Trophoblast cell (in vitro differentiated cells and primary cell): Measurements from ENCODE around the gene UBAC2.

Experiments
- DNase-seq, 2 donors: peaks; one replicate each; pipeline ENCODE4 v3.0.0-alpha.2; 2016
- H2AFZ ChIP-seq: 2 replicates; pipeline ENCODE4 v1.6.1; 2013; ENCODE audit warnings: low read length, moderate library complexity, mild to moderate bottlenecking; ENCODE audit not compliant: insufficient read depth, poor library complexity
- H2AK5ac ChIP-seq: 2 replicates; pipeline ENCODE4 v1.6.1; 2013; ENCODE audit warnings: mild to moderate bottlenecking, low read length
- H2BK120ac ChIP-seq: 2 replicates; pipeline ENCODE4 v1.6.1; 2013; ENCODE audit warnings: low read length, mild to moderate bottlenecking, moderate library complexity; ENCODE audit not compliant: insufficient read depth, poor library complexity
- H2BK12ac ChIP-seq: 2 replicates; pipeline ENCODE4 v1.6.1; 2013; ENCODE audit warnings: mild to moderate bottlenecking, low read length, moderate library complexity
- H2BK5ac ChIP-seq: 2 replicates; pipeline ENCODE4 v1.6.1; 2013; ENCODE audit warnings: low read length, low read depth, moderate library complexity, mild to moderate bottlenecking; ENCODE audit not compliant: poor library complexity
- H3K14ac ChIP-seq: 2 replicates; pipeline ENCODE4 v1.6.1; 2013; ENCODE audit warnings: mild to moderate bottlenecking, low read length
- H3K18ac ChIP-seq: 2 replicates; pipeline ENCODE4 v1.6.1; 2013; ENCODE audit warnings: mild to moderate bottlenecking, low read length
- H3K23ac ChIP-seq: 2 replicates; pipeline ENCODE4 v1.6.1; 2013; ENCODE audit warnings: low read length
- H3K27ac ChIP-seq: 2 replicates; pipeline ENCODE4 v1.5.1; 2013; ENCODE audit warnings: low read depth, mild to moderate bottlenecking, inconsistent platforms, low read length, moderate library complexity
- H3K27me3 ChIP-seq: 2 replicates; pipeline ENCODE4 v1.6.1; 2013; ENCODE audit warnings: inconsistent platforms, mild to moderate bottlenecking, low read length, moderate library complexity; ENCODE audit not compliant: insufficient read depth
- H3K36me3 ChIP-seq, 2 experiments: 1 replicate in 1 of 2; 2 replicates in 1 of 2; pipeline ENCODE4 v1.6.1; 2013; ENCODE audit warnings: low read length in 2 of 2, mild to moderate bottlenecking in 2 of 2, moderate library complexity in 1 of 2; ENCODE audit not compliant: insufficient read depth in 2 of 2, control insufficient read depth in 1 of 2
- H3K4ac ChIP-seq: 2 replicates; pipeline ENCODE4 v1.6.1; 2013; ENCODE audit warnings: low read depth, mild to moderate bottlenecking, low read length, moderate library complexity
- H3K4me1 ChIP-seq, 2 experiments: 1 replicate in 1 of 2; 2 replicates in 1 of 2; pipeline ENCODE4 v1.6.1; 2013; ENCODE audit warnings: low read length in 2 of 2, mild to moderate bottlenecking in 2 of 2, moderate library complexity in 1 of 2; ENCODE audit not compliant: insufficient read depth in 2 of 2, control insufficient read depth in 1 of 2
- H3K4me2 ChIP-seq: 2 replicates; pipeline ENCODE4 v1.6.1; 2013; ENCODE audit warnings: inconsistent platforms, mild to moderate bottlenecking, low read length, moderate library complexity
- H3K4me3 ChIP-seq: 2 replicates; pipeline ENCODE4 v1.5.1; 2013; ENCODE audit warnings: mild to moderate bottlenecking, low read depth, low read length, inconsistent platforms
- H3K79me1 ChIP-seq: one replicate; pipeline ENCODE4 v1.6.1; 2013; ENCODE audit warnings: low read length
- H3K79me2 ChIP-seq: 2 replicates; pipeline ENCODE4 v1.6.1; 2013; ENCODE audit warnings: low read length, mild to moderate bottlenecking; ENCODE audit not compliant: control insufficient read depth, insufficient read depth, poor library complexity
- H3K9ac ChIP-seq: 2 replicates; pipeline ENCODE4 v1.6.1; 2013; ENCODE audit warnings: mild to moderate bottlenecking, low read length
- H3K9me3 ChIP-seq: 2 replicates; pipeline ENCODE4 v1.6.1; 2013; ENCODE audit warnings: low read depth, mild to moderate bottlenecking, control low read depth, inconsistent platforms, low read length; ENCODE audit not compliant: insufficient read depth
- H4K12ac ChIP-seq: 2 replicates; pipeline ENCODE4 v1.6.1; 2013; ENCODE audit warnings: low read depth, mild to moderate bottlenecking, low read length, moderate library complexity
- H4K8ac ChIP-seq: 2 replicates; pipeline ENCODE4 v1.6.1; 2013; ENCODE audit warnings: low read depth, mild to moderate bottlenecking, low read length, moderate library complexity
- H4K91ac ChIP-seq: one replicate; pipeline ENCODE4 v1.6.1; 2013; ENCODE audit warnings: low read depth, mild to moderate bottlenecking, low read length, moderate library complexity
- WGBS: extraction: QIAGEN DNeasy Blood & Tissue Kit; methylation state at CpG from one replicate; pipeline ENCODE4 v1.1.7; 2013; ENCODE audit warnings: missing lambda C conversion rate; ENCODE audit not compliant: insufficient read length, insufficient coverage; ENCODE audit errors: extremely low coverage; 5-methylcytosine and 5-hydroxymethylcytosine counted together

Gene UBAC2

GRCh38 chr13:99297331-99297730, 96.7 kb downstream of the UBAC2 start:
- Histone ChIP-seq H3K9me3 (no peaks in the 10 kb centered on the region), H2AFZ (no peak overlapping the region), H3K36me3 (no peaks in the 10 kb centered on the region), H4K12ac (no peak overlapping the region), H3K9ac (no peak overlapping the region), H3K23ac (no peak overlapping the region), H3K27ac (no peak overlapping the region), H3K79me2 (no peaks in the 10 kb centered on the region), H3K4me1 (peaks cover 5 to 7% of the 10 kb centered on the region in 2 experiments), H2BK5ac (no peak overlapping the region), H3K79me1 (no peaks in the 10 kb centered on the region), H3K27me3 (no peaks in the 10 kb centered on the region), H2BK120ac (no peak overlapping the region), H4K8ac (no peak overlapping the region), H3K4ac (no peak overlapping the region), H3K4me3 (no peak overlapping the region), H3K14ac (no peak overlapping the region), H2BK12ac (no peak overlapping the region), H4K91ac (no peak overlapping the region), H2AK5ac (no peak overlapping the region), H3K18ac (no peak overlapping the region), H3K4me2 (no peak overlapping the region)
- no peak for DNase-seq

- no peaks in the 10 kb centered on the region for H3K9me3 ChIP-seq
- no peak for DNase-seq
- H4K91ac ChIP-seq, result no peak overlapping the region
- no peak overlapping the region for H3K23ac ChIP-seq
- H3K79me1 ChIP-seq, result no peaks in the 10 kb centered on the region
- H2BK120ac ChIP-seq, result no peak overlapping the region
- H3K4ac ChIP-seq, result no peak overlapping the region
- H3K79me2 ChIP-seq, result no peaks in the 10 kb centered on the region
- H3K4me1 ChIP-seq, result peaks cover 5 to 7% of the 10 kb centered on the region in 2 experiments
- H4K12ac ChIP-seq, result no peak overlapping the region
- H2BK5ac ChIP-seq, result no peak overlapping the region
- no peak overlapping the region for H3K4me2 ChIP-seq
- no peak overlapping the region for H2BK12ac ChIP-seq
- no peaks in the 10 kb centered on the region for H3K36me3 ChIP-seq
- no peak overlapping the region for H2AK5ac ChIP-seq
- H3K27ac ChIP-seq, result no peak overlapping the region
- H3K9ac ChIP-seq, result no peak overlapping the region
- no peak overlapping the region for H3K18ac ChIP-seq
- H3K27me3 ChIP-seq, result no peaks in the 10 kb centered on the region
- H3K4me3 ChIP-seq, result no peak overlapping the region
- no CpG with 5 or more reads among the region's 2 CpGs for WGBS
- H3K14ac ChIP-seq, result no peak overlapping the region
- no peak overlapping the region for H2AFZ ChIP-seq
- H4K8ac ChIP-seq, result no peak overlapping the region
These were observed 97.4 kb downstream of the UBAC2 start for GRCh38 chr13:99298056-99298455.

- Histone ChIP-seq H2BK5ac (no peak overlapping the region), H3K27me3 (no peaks in the 10 kb centered on the region), H2AK5ac (no peak overlapping the region), H3K18ac (no peak overlapping the region), H4K91ac (no peak overlapping the region), H2AFZ (no peak overlapping the region), H4K12ac (no peak overlapping the region), H3K4ac (no peak overlapping the region), H3K23ac (no peak overlapping the region), H4K8ac (no peak overlapping the region), H3K36me3 (peaks cover 0 to 2% of the 10 kb centered on the region in 2 experiments), H3K79me1 (no peaks in the 10 kb centered on the region), H3K27ac (no peak overlapping the region), H3K14ac (no peak overlapping the region), H3K4me3 (no peak overlapping the region), H3K4me1 (peaks cover 5 to 7% of the 10 kb centered on the region in 2 experiments), H3K79me2 (no peaks in the 10 kb centered on the region), H3K9ac (no peak overlapping the region), H2BK120ac (no peak overlapping the region), H2BK12ac (no peak overlapping the region), H3K4me2 (no peak overlapping the region), H3K9me3 (no peaks in the 10 kb centered on the region)
- WGBS, result no CpG with 5 or more reads among the region's 4 CpGs
- DNase-seq, result no peak
These were observed 98.7 kb downstream of the UBAC2 start for GRCh38 chr13:99299256-99299919.

GRCh38 chr13:99299920-99300341, 99.3 kb downstream of the UBAC2 start:
- Histone ChIP-seq H4K8ac (no peak overlapping the region), H4K91ac (no peak overlapping the region), H3K4me1 (peaks cover 5 to 7% of the 10 kb centered on the region in 2 experiments), H3K9ac (no peak overlapping the region), H3K36me3 (peaks cover 0 to 2% of the 10 kb centered on the region in 2 experiments), H3K18ac (no peak overlapping the region), H3K4ac (no peak overlapping the region), H2AK5ac (no peak overlapping the region), H3K14ac (no peak overlapping the region), H3K27me3 (no peaks in the 10 kb centered on the region), H3K9me3 (no peaks in the 10 kb centered on the region), H3K4me3 (no peak overlapping the region), H4K12ac (no peak overlapping the region), H2BK120ac (no peak overlapping the region), H3K4me2 (no peak overlapping the region), H3K27ac (no peak overlapping the region), H2AFZ (no peak overlapping the region), H3K79me2 (no peaks in the 10 kb centered on the region), H3K23ac (no peak overlapping the region), H3K79me1 (no peaks in the 10 kb centered on the region), H2BK12ac (no peak overlapping the region), H2BK5ac (no peak overlapping the region)
- DNase-seq, result peak; percentile 12 to 73
- no CpG with 5 or more reads among the region's 4 CpGs for WGBS
